ENCODE measurements around the gene FBP2. TPM values are rescaled to one million over a fixed set of nuclear protein-coding genes. Genes with fewer than 3 reads are reported as not detected.

The FBP2 gene
- total RNA-seq, 1 donor from 2014 or later = not detected

Other genes starting within 250 kb of the FBP2 start
- gene PCAT7, start 38.7 kb downstream of the FBP2 start, total RNA-seq = not detected in 2 replicates
- gene FBP1, start 45.7 kb upstream of the FBP2 start, total RNA-seq = 0.23 TPM in 1 of 2 replicates, not detected in the other
- gene AOPEP, start 132.9 kb upstream of the FBP2 start, total RNA-seq = 24.6 and 27.6 TPM in 2 replicates